ENCODE measurements around the gene DPM1.
"Not testable (repeated sequence)": the region's sequence is repeated elsewhere in the genome, so short reads cannot be mapped to it uniquely, and the experiment has no call there.

DPM1 gene

DNA sequence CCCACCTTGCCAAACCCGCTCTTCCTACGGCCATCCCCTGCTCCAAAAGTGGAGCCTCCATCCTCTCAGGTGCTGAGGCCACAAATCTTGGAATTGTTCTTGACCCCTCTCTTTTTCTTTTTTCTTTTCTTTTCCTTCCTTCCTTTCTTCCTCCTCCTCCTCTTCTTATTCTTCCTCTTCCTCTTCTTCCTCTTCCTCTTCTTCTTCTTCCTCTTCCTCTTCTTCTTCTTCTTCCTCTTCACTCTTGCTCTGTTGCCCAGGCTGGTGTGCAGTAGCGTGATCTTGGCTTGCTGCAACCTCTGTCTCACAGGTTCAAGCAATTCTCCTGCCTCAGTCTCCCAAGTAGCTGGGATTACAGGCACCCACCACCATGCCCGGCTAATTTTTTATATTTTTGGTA is 20.2 kb upstream of the DPM1 start:
- DNase-seq = not testable (repeated sequence)

- no peak for DNase-seq
These were observed 19.0 kb upstream of the DPM1 start for GRCh38 chr20:50977066-50978021.

DNA sequence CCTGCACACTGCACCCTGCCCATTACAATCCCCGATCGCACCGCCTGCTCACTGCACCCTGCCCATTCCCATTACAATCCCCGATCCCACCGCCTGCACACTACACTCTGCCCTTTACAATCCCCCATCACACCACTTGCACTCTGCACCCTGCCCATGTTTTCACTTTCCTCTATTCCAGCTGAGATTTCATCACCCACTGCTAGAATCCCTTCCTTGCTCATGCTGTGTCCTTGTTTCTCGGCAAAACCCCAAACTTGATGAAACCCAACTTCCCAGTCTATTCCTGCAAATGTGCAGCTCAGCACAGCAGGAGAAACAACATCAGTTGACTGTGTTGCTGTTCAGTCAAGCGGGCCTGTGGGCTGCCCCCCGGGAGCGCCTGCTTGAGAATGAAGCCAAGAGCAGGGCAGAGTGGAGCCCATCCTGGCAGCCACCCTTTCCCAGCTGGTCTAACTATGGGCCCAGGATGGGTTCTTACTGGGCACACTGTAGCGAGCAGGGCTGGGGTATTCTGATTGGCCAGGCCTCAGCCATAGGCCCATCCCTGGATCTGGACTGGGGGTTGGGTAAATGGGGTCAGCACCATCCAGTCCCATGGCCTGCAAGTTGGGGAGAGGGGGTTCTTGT is 17.5 kb upstream of the DPM1 start:
- no peak for DNase-seq

DNA sequence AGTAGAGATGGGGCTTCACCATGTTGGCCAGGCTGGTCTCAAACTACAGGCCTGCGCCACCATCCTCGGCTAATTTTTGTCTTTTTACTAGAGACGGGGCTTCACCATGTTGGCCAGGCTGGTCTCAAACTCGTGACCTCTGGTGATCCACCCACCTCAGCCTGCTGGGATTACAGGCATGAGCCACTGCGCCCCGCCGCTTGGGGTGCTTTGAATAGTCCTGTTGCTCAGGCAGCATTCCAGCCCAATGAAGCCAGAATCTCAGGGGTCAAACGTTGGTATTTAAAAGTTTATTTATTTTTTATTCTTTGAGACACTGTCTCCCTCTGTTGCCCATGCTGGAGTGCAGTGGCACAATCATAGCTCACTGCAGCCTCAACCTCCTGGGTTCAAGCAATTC is 11.6 kb upstream of the DPM1 start:
- DNase-seq = no peak

DNA sequence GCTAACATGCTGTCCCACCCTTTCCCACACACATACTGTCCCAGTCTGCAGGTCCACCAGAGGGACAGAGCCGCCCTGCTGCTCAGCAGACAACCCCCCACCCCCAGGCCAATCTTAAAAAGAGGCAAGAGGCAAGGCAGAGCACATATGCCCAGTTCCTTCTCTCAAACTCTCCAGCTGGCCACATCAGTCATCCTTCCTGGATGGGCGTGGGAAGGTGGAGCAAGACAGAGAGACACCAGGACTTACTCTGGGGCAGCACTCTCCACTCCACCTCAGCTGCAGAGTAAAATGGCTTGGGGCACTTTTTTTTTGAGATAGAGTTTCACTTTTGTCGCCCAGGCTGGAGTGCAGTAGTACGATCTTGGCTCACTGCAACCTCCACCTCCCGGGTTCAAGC is 11.1 kb upstream of the DPM1 start:
- no peak for DNase-seq

DNA sequence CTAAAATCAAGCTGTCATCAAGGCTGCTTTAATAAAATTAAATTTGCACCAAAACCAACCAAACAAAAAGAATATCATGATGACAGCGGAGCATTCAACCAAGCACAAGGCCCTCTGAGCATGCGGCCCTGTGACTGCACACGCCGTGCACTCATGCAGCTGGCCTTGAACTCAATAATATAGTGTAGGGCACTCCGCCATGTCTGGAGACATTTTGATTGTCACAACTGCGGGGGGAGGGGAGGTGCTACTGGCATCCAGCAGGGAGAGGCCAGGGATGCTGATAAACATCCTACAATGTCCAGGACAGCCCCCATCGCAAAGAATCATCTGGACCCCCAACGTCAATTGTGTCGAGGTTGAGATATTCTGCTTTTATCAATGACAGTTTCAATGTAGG is 10.0 kb upstream of the DPM1 start:
- no peak for DNase-seq

- no peak for DNase-seq
These were observed 9.3 kb upstream of the DPM1 start for GRCh38 chr20:50967586-50967985.

DNA sequence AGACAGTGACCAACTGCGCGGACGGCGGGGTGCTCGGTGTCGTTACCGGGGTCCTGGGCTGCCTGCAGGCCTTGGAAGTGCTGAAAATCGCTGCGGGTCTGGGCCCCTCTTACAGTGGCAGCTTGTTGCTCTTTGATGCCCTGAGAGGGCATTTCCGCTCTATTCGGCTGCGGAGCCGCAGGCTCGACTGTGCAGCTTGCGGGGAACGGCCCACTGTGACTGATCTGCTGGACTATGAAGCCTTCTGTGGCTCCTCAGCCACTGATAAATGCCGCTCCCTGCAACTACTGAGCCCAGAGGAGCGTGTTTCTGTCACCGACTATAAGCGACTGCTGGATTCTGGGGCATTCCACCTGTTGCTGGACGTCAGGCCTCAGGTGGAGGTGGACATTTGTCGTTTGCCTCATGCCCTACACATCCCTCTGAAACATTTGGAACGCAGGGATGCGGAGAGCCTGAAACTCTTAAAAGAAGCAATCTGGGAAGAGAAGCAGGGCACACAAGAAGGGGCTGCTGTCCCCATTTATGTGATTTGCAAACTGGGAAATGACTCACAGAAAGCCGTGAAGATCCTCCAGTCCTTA is 1.3 kb upstream of the DPM1 start:
- no peak for DNase-seq

DNA sequence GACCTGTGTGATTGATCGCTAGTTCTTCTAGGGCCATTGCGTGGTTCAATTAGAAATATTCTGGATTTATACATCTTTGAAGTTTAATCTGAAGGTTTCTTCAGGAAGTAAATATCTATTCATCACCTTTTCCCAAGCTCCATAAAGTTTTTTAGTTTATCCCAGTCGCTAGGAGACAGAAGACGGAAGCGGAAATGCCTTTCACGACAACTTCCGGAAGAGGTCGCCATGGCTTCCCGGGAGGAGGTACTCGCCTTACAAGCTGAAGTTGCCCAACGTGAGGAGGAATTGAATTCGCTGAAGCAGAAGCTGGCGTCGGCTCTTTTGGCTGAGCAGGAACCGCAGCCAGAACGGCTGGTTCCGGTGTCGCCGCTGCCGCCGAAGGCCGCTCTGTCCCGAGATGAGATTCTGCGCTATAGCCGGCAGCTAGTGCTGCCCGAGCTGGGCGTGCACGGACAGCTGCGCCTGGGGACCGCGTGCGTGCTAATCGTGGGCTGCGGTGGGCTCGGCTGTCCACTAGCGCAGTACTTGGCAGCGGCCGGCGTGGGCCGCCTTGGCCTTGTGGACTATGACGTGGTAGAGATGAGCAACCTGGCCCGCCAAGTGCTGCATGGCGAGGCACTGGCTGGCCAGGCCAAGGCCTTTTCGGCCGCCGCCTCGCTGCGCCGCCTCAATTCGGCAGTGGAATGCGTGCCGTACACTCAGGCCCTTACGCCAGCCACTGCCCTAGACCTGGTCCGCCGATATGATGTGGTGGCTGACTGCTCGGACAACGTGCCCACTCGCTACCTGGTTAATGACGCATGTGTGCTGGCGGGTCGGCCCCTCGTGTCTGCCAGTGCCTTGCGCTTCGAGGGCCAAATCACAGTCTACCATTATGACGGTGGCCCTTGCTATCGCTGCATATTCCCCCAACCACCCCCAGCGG is 547 bp upstream of the DPM1 start, which contains the start of gene MOCS3:
TSS of gene MOCS3 (plus strand) at position 204 of the 928 bp plus-strand sequence. CDS start at position 229, 25 bp downstream.
- peak; percentile 88 for DNase-seq

- DNase-seq = no peak
These were observed 1.1 kb downstream of the DPM1 start for GRCh38 chr20:50957276-50957675.

- DNase-seq = no peak
These were observed 4.5 kb downstream of the DPM1 start for GRCh38 chr20:50953821-50954220.

- no peak for DNase-seq
These were observed 5.1 kb downstream of the DPM1 start for GRCh38 chr20:50953196-50953595.

GRCh38 chr20:50948132-50948785 is 10.1 kb downstream of the DPM1 start:
- DNase-seq = no peak

DNA sequence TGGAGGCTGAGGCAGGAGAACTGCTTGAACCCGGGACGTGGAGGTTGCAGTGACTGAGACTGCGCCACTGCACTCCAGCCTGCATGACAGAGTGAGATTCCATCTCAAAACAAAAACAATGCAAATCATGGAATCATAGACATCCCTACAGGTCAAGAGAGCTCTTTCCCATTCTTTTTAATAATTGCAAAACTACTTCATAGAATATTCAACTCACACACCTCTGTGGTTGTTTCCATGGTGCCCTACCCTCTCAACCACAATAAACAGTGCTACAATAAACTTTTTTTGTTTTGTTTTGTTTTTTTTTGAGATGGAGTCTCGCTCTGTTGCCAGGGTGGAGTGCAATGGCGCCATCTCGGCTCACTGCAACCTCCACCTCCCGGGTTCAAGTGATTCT is 15.3 kb downstream of the DPM1 start:
- no peak for DNase-seq

- no peak for DNase-seq
These were observed 24.7 kb downstream of the DPM1 start for GRCh38 chr20:50933589-50933988.

DNA sequence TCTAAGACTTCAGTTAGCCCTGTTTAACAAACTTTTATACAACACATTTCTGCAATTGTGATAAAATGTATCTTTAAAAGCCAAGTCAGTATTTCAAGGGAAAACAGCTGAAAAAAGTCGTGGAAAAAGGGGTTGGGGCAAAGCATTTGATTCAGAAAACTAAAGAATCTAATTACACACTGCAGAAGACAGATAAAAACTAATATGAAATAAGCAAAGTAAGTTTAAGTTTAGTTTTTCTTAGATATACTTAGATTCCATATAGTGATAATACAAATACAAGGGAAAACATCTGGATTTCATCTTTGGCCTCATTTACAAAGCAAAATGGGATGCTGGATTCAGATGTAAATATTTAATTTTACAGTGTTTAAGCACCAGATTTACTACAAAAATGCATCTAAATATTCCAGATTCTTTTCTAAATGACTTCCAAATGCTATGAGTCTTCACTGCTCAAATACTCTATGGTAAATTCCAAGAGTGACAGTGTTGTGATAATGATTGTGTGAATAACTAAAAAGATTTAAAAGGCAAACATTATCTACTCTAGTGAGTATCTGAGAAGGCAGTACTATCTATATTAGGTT is 25.5 kb downstream of the DPM1 start:
- DNase-seq = no peak

- DNase-seq = no peak
These were observed 26.3 kb downstream of the DPM1 start for GRCh38 chr20:50932016-50932485.

DNA sequence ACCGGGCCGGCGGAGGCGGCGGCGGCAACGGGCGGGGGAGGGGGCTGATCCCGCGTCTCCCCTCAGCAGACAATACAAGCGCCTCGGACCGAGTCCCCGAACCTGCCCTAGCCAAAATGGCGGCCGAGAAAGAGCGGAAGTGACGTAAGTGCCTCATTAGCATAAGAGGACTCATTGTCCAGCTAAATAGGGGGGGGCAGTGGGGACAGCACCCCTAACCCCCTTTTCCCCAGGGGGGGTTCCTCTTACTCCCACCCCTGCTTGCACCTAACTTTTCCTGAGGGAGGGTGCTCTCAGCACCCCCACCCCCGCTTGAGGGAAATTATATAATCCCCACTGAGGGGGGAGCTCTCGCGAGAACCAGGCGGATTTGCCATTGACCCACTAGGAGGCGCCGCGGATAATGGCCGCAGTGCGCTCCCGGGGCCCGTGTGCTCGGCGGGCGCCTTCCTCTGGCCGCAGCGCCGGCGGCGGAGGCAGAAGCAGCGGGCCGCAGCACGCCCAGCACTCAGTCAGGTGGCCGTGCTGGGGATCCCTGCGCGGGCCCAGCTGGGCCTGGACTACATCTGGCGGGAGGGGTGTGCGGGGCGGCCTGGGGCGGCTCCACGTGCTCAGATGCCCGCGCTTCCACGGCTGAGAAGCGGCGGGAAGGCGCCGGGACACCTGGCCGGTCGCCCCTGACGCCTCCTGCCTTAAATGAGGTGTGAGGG is 26.9 kb downstream of the DPM1 start, which contains the start of gene ADNP:
TSS of gene ADNP (minus strand) at position 132 of the 710 bp plus-strand sequence. CDS start 27,441 bp downstream, outside the sequence.
- peak; percentile 94 for DNase-seq

- no peak for DNase-seq
These were observed 27.4 kb downstream of the DPM1 start for GRCh38 chr20:50930976-50931305.

DNA sequence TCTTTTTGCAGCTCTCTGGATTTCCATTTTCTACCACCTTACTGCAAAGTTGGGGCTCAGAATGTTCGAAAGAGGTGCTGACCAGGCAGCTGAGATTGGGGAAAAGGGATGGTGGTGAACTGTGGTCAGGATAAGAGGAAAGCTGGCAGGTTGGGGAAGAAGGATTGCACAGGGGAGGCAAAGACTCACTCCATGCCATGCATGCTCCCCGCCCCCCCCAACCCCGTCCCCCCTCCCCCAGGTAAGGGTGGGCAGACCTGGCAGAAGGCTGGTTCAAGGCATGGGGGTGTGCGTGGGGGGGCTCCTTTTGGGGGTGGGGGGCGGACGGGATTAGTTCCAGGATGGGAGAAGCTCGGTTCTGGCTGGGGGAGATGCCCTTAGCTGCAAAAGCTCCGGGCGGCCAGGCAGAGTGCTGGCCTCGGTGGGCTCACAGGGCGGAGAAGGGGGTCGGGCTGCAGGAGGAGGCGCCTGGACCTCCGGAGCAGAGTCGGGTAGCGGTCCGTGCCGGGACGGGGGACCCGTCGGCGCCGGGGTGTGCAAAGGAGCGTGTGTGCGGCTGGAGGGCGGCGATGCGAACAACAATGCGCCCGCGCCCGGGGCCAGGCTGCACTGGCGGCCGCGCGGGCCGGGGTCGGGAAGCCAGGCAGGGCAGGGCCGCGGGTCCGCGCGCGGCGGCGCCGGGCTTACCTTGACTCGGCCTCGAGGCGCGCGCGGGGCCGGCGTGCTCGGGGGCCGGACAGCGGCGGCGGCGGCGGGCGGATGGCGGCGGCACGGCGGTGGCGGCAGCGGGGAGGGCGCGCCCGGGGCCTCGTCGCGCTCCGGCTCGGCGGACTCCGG is 28.0 kb downstream of the DPM1 start:
- DNase-seq = no peak

Measured in islet precursor cell (in vitro differentiated cells).